ENCODE measurements around the gene SLK.

DNA sequence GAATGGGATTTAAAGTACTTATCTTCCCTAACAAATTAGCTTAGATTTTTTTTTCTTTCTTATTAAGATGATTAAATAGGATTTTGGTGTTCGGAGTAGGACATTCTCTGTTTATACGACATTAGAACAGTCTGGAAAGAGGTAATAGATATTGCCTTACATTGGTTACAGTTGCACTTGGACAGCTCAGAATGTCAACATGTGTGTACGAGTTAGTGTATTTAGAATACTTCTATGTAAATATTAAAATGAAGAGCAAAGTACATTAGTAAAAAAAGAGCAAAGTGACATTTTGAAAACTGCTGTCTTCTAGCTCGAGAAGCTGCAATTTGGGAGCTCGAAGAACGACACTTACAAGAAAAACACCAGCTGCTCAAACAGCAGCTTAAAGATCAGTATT lies 51.5 kb downstream of the SLK start:
- TF ChIP-seq, protein P1, sequence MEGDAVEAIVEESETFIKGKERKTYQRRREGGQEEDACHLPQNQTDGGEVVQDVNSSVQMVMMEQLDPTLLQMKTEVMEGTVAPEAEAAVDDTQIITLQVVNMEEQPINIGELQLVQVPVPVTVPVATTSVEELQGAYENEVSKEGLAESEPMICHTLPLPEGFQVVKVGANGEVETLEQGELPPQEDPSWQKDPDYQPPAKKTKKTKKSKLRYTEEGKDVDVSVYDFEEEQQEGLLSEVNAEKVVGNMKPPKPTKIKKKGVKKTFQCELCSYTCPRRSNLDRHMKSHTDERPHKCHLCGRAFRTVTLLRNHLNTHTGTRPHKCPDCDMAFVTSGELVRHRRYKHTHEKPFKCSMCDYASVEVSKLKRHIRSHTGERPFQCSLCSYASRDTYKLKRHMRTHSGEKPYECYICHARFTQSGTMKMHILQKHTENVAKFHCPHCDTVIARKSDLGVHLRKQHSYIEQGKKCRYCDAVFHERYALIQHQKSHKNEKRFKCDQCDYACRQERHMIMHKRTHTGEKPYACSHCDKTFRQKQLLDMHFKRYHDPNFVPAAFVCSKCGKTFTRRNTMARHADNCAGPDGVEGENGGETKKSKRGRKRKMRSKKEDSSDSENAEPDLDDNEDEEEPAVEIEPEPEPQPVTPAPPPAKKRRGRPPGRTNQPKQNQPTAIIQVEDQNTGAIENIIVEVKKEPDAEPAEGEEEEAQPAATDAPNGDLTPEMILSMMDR (conservative IDR thresholded peaks at IDR 0.05 in 1 of 2, IDR thresholded peaks at IDR 0.05 in 1 of 2; ENCODE audit: extremely low read depth in 1 of 2, insufficient read depth in 1 of 2, low read depth in 1 of 2, low read length in 2 of 2): no peak
- TF ChIP-seq EZH2 (IDR thresholded peaks at IDR 0.05; ENCODE audit: borderline replicate concordance, low read length): no peak
